Neuronal stem cell (in vitro differentiated cells): Measurements from ENCODE around the gene TRIM52.
"Not testable (repeated sequence)": the region's sequence is repeated elsewhere in the genome, so short reads cannot be mapped to it uniquely, and the experiment has no call there.

ENCODE experiments used
- DNase-seq: peaks from one replicate; pipeline ENCODE4 v3.0.0-alpha.2; 2013; ENCODE audit warnings: low spot score
- H2AFZ ChIP-seq: one replicate; pipeline ENCODE4 v1.6.1; 2013; ENCODE audit warnings: mild to moderate bottlenecking, low read length, inconsistent platforms
- H2AK5ac ChIP-seq: 2 replicates; pipeline ENCODE4 v1.6.1; 2013; ENCODE audit warnings: low read depth, mild to moderate bottlenecking, inconsistent platforms, low read length, moderate library complexity, mixed read lengths
- H2BK120ac ChIP-seq: 2 replicates; pipeline ENCODE4 v1.6.1; 2013; ENCODE audit warnings: low read depth, mild to moderate bottlenecking, inconsistent platforms, low read length, moderate library complexity, mixed read lengths
- H2BK12ac ChIP-seq: one replicate; pipeline ENCODE4 v1.6.1; 2013; ENCODE audit warnings: low read length, inconsistent platforms
- H2BK15ac ChIP-seq: 2 replicates; pipeline ENCODE4 v1.6.1; 2013; ENCODE audit warnings: mild to moderate bottlenecking, low read length, inconsistent platforms, mixed read lengths
- H2BK5ac ChIP-seq: one replicate; pipeline ENCODE4 v1.6.1; 2013; ENCODE audit warnings: inconsistent platforms, mild to moderate bottlenecking, low read length, moderate library complexity
- H3K14ac ChIP-seq: one replicate; pipeline ENCODE4 v1.6.1; 2013; ENCODE audit warnings: low read length, inconsistent platforms
- H3K18ac ChIP-seq: 2 replicates; pipeline ENCODE4 v1.6.1; 2013; ENCODE audit warnings: low read length, inconsistent platforms
- H3K23ac ChIP-seq: 2 replicates; pipeline ENCODE4 v1.6.1; 2013; ENCODE audit warnings: low read depth, mild to moderate bottlenecking, mixed read lengths, low read length, inconsistent platforms; ENCODE audit not compliant: poor library complexity
- H3K27ac ChIP-seq: replicated peaks from 3 replicates; pipeline ENCODE4 v1.5.1; 2013; ENCODE audit warnings: low read length, inconsistent platforms
- H3K27me3 ChIP-seq, 3 experiments: 2 replicates each; pipeline ENCODE4 v1.6.1; 2013; ENCODE audit warnings: low read length in 3 of 3, mild to moderate bottlenecking in 2 of 3, inconsistent platforms in 1 of 3, low read depth in 1 of 3, mixed read lengths in 1 of 3, moderate library complexity in 1 of 3; ENCODE audit not compliant: control insufficient read depth in 3 of 3, insufficient read depth in 3 of 3
- H3K36me3 ChIP-seq, 2 donors: replicated peaks in 1 of 2; 2 replicates each; pipeline ENCODE4 v1.6.1; 2013; ENCODE audit warnings: low read length in 2 of 2; ENCODE audit not compliant: control insufficient read depth in 2 of 2, insufficient read depth in 2 of 2
- H3K4ac ChIP-seq: 2 replicates; pipeline ENCODE4 v1.6.1; 2013; ENCODE audit warnings: inconsistent platforms, mild to moderate bottlenecking, low read length, moderate library complexity
- H3K4me1 ChIP-seq, 2 donors: 1 replicate in 1 of 2; 2 replicates in 1 of 2; pipeline ENCODE4 v1.6.1; 2013; ENCODE audit warnings: low read length in 2 of 2, low read depth in 1 of 2; ENCODE audit not compliant: control insufficient read depth in 2 of 2, insufficient read depth in 1 of 2
- H3K4me2 ChIP-seq: one replicate; pipeline ENCODE4 v1.6.1; 2013; ENCODE audit warnings: mild to moderate bottlenecking, low read length, inconsistent platforms; ENCODE audit not compliant: insufficient read depth, poor library complexity, severe bottlenecking
- H3K4me3 ChIP-seq, 2 donors: 2 replicates each; pipeline ENCODE4 v1.5.1; 2013; ENCODE audit warnings: low read length in 2 of 2, mild to moderate bottlenecking in 2 of 2, inconsistent platforms in 1 of 2, moderate library complexity in 1 of 2
- H3K79me1 ChIP-seq: one replicate; pipeline ENCODE4 v1.6.1; 2013; ENCODE audit warnings: low read depth, mild to moderate bottlenecking, inconsistent platforms, low read length, moderate library complexity
- H3K9ac ChIP-seq: one replicate; pipeline ENCODE4 v1.6.1; 2013; ENCODE audit warnings: mild to moderate bottlenecking, low read depth, low read length, inconsistent platforms; ENCODE audit not compliant: poor library complexity
- H3K9me3 ChIP-seq, 2 donors: replicated peaks in 1 of 2; 2 replicates each; pipeline versions ENCODE3 to v1.6.1; 2013; ENCODE audit warnings: low read length in 2 of 2, mild to moderate bottlenecking in 2 of 2, inconsistent platforms in 1 of 2, low read depth in 1 of 2, mixed read lengths in 1 of 2, moderate library complexity in 1 of 2; ENCODE audit not compliant: control insufficient read depth in 2 of 2, insufficient read depth in 1 of 2
- H4K8ac ChIP-seq: one replicate; pipeline ENCODE4 v1.6.1; 2013; ENCODE audit warnings: low read depth, mild to moderate bottlenecking, inconsistent platforms, low read length, moderate library complexity
- H4K91ac ChIP-seq: one replicate; pipeline ENCODE4 v1.6.1; 2013; ENCODE audit warnings: low read length, low read depth, mild to moderate bottlenecking, inconsistent platforms; ENCODE audit not compliant: poor library complexity
- WGBS, 2 donors: extraction: QIAGEN DNeasy Blood & Tissue Kit; methylation state at CpG; one replicate each; pipeline ENCODE4 v1.1.7; 2013; ENCODE audit warnings: missing lambda C conversion rate in 2 of 2, mixed read lengths in 1 of 2; ENCODE audit not compliant: insufficient read length in 2 of 2, insufficient replicate concordance in 1 of 2; ENCODE audit errors: extremely low coverage in 2 of 2; 5-methylcytosine and 5-hydroxymethylcytosine counted together

Gene TRIM52

DNA sequence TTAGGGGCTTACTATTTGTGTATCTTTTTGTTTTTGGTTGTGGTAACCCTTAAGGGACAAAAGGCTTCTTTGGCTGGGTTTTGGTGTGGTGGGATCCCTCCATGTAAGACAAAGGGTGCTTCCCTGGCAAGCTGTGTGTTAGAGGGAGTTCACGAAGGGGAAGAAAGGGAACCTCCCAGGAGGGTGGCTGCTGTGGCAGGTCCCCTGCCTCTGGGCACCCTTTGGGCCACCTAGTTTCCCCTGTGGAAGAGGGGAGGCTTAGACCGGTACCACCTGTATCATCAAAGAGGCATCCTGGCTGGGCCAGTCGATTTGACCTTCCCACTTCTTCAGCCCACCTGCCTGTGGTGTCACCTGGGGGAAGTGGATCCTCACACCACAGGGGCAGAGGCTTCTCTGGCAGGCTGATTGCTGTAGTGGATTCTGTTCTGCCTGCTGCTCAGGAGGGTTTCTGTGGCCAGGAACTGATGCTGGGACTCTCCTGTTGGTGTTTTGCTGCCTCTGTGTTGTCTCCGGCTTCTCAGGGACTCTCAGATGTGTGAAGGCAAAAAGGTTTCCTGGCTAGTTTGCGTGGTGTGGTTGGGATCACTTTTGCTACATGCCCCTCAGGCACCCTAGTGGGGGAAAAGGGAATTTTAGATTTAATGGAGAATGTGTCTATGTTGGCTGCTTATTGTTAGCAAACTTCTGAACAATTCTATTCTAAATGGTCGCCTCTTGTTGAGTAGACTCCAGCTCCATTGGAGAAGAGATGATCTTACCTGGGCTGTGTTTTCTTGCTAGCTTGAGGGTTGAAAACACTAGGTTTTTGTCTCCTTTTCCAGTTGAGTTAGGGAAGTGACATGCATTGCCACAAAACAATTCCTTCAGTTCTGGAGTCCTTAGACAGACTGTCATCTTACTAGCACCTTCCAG is 23.2 kb upstream of the TRIM52 start:
- H3K18ac ChIP-seq, H3K23ac ChIP-seq, H3K4me3 ChIP-seq, H3K9me3 ChIP-seq, H4K91ac ChIP-seq, H2BK15ac ChIP-seq, DNase-seq, H4K8ac ChIP-seq, H3K27me3 ChIP-seq, H2AFZ ChIP-seq, H3K9ac ChIP-seq, H3K27ac ChIP-seq, H3K4me1 ChIP-seq, H2BK120ac ChIP-seq, H2BK5ac ChIP-seq, H2AK5ac ChIP-seq, H3K4me2 ChIP-seq, H2BK12ac ChIP-seq, H3K4ac ChIP-seq, H3K14ac ChIP-seq: not testable (repeated sequence)
- WGBS, 2 donors, result no CpG with 5 or more reads among the region's 6 CpGs
- Histone ChIP-seq H3K79me1 (peaks cover 18% of the 10 kb centered on the region), H3K36me3 (peaks cover 12 to 56% of the 10 kb centered on the region in 2 donors)

DNA sequence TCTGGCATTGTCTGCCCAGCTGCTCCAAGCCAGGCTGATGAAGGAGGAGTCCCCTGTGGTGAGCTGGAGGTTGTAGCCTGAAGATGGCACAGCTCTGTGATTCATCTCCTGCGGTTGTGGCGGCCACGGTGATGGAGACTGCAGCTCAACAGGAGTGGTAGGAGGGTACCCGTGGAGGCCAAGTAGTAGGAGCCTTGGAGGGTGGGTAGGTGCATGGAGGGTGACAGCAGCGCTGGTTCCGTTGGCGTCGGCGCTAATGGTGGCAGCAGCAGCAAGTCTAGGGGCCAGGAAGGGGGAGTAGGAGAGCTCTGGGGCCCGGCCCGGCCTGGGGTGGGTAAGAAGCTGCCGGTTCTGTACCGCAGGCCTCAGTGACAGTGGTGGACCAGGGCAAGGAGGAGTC is 22.4 kb upstream of the TRIM52 start:
- Histone ChIP-seq H3K4me1 (peaks cover 2% of the 10 kb centered on the region in 2 donors), H3K27ac (no peak overlapping the region), H3K14ac (no peak overlapping the region), H3K23ac (no peak overlapping the region), H2BK15ac (no peak overlapping the region), H3K4me3 (no peak overlapping the region), H4K8ac (no peak overlapping the region), H4K91ac (no peak overlapping the region), H3K27me3 (no peaks in the 10 kb centered on the region), H3K9me3 (no peaks in the 10 kb centered on the region), H2BK120ac (no peak overlapping the region), H2BK5ac (no peak overlapping the region), H3K4ac (no peak overlapping the region), H3K9ac (no peak overlapping the region), H3K36me3 (peaks cover 12 to 54% of the 10 kb centered on the region in 2 donors), H3K18ac (no peak overlapping the region), H3K79me1 (peaks cover 18% of the 10 kb centered on the region), H2AK5ac (no peak overlapping the region), H2BK12ac (no peak overlapping the region), H2AFZ (no peak overlapping the region), H3K4me2 (peak overlapping the region; percentile 11)
- no peak for DNase-seq
- WGBS, 2 donors, result no CpG with 5 or more reads among the region's 13 CpGs

GRCh38 chr5:181282874-181283273 is 21.9 kb upstream of the TRIM52 start:
- Histone ChIP-seq H2BK120ac (no peak overlapping the region), H4K8ac (no peak overlapping the region), H3K36me3 (peaks cover 10 to 50% of the 10 kb centered on the region in 2 donors), H3K4me1 (peaks cover 2% of the 10 kb centered on the region in 2 donors), H3K4me2 (no peak overlapping the region), H2AK5ac (no peak overlapping the region), H2BK5ac (no peak overlapping the region), H2BK15ac (no peak overlapping the region), H3K14ac (no peak overlapping the region), H2AFZ (no peak overlapping the region), H3K9me3 (no peaks in the 10 kb centered on the region), H3K27me3 (no peaks in the 10 kb centered on the region), H3K4ac (no peak overlapping the region), H3K23ac (no peak overlapping the region), H4K91ac (no peak overlapping the region), H3K4me3 (no peak overlapping the region), H3K79me1 (peaks cover 18% of the 10 kb centered on the region), H3K9ac (peak overlapping the region; percentile 3), H2BK12ac (no peak overlapping the region), H3K18ac (no peak overlapping the region), H3K27ac (no peak overlapping the region)
- WGBS, 2 donors, result no CpG with 5 or more reads among the region's 7 CpGs
- no peak for DNase-seq

GRCh38 chr5:181282415-181282814 is 21.5 kb upstream of the TRIM52 start:
- not testable (repeated sequence) for H3K18ac ChIP-seq, H3K27ac ChIP-seq, DNase-seq, H3K27me3 ChIP-seq, H3K4me1 ChIP-seq, H2BK15ac ChIP-seq, H3K4ac ChIP-seq, H2BK12ac ChIP-seq, H4K8ac ChIP-seq, H2AFZ ChIP-seq, H3K14ac ChIP-seq, H2AK5ac ChIP-seq, H3K23ac ChIP-seq, H4K91ac ChIP-seq, H2BK5ac ChIP-seq, H2BK120ac ChIP-seq, H3K9me3 ChIP-seq
- peak overlapping the region; percentile 86 for H3K4me2 ChIP-seq
- H3K79me1 ChIP-seq, result peaks cover 18% of the 10 kb centered on the region
- no CpG with 5 or more reads among the region's 16 CpGs for whole genome bisulfite sequencing, 2 donors
- peak overlapping the region; percentile 99 for H3K9ac ChIP-seq
- peak overlapping the region in 1 of 2 donors; percentile 96 for H3K4me3 ChIP-seq
- H3K36me3 ChIP-seq, result peaks cover 10 to 45% of the 10 kb centered on the region in 2 donors
